Keratinocyte (primary cell): ENCODE results near the gene LGI4. TPM values are rescaled to one million over a fixed set of nuclear protein-coding genes. Genes with fewer than 3 reads are reported as not detected.

Experiments
- DNase-seq: peaks from one replicate; pipeline ENCODE4 v3.0.0-alpha.2; 2011; ENCODE audit warnings: low read depth, missing footprints, low spot score
- FAIRE-seq: peaks from 2 replicates; lab custom pipeline; 2011; peaks lifted over from hg19 to GRCh38; lab: Jason Lieb, UNC
- H2AFZ ChIP-seq: 2 replicates; pipeline ENCODE4 v1.6.0; 2012; ENCODE audit warnings: low read length, control low read depth, inconsistent platforms; ENCODE audit not compliant: control insufficient read depth
- H3K27ac ChIP-seq: 2 replicates; pipeline ENCODE4 v1.5.1; 2011; ENCODE audit warnings: low read length; ENCODE audit not compliant: control insufficient read depth, insufficient read depth
- H3K27me3 ChIP-seq: 3 replicates; pipeline ENCODE4 v1.6.0; 2011; ENCODE audit warnings: low read length; ENCODE audit not compliant: control insufficient read depth, insufficient read depth; ENCODE audit errors: extremely low read depth
- H3K36me3 ChIP-seq, 2 experiments: 2 replicates in 1 of 2; 3 replicates in 1 of 2; pipeline ENCODE4 v1.5.1; 2011; ENCODE audit warnings: low read length in 2 of 2, mild to moderate bottlenecking in 1 of 2; ENCODE audit not compliant: control insufficient read depth in 2 of 2, insufficient read depth in 2 of 2; ENCODE audit errors: extremely low read depth in 1 of 2
- H3K4me1 ChIP-seq: 3 replicates; pipeline ENCODE4 v1.5.1; 2011; ENCODE audit warnings: low read length; ENCODE audit not compliant: control insufficient read depth, insufficient read depth; ENCODE audit errors: extremely low read depth
- H3K4me2 ChIP-seq: 3 replicates; pipeline ENCODE4 v1.6.0; 2011; ENCODE audit warnings: low read depth, low read length; ENCODE audit not compliant: control insufficient read depth, insufficient read depth; ENCODE audit errors: extremely low read depth
- H3K4me3 ChIP-seq, 3 experiments: fragments of 200-600 bp in 1 of 3; sonication (generic) in 1 of 3; 2 replicates in 2 of 3; 3 replicates in 1 of 3; pipeline ENCODE4 v1.5.1; 2011 to 2016; ENCODE audit warnings: low read length in 3 of 3, mild to moderate bottlenecking in 3 of 3, control low read depth in 2 of 3, inconsistent platforms in 1 of 3, low read depth in 1 of 3, mixed read lengths in 1 of 3, mixed run types in 1 of 3, moderate library complexity in 1 of 3; ENCODE audit not compliant: control insufficient read depth in 2 of 3, insufficient read depth in 2 of 3; ENCODE audit errors: extremely low read depth in 1 of 3
- H3K79me2 ChIP-seq: 2 replicates; pipeline ENCODE4 v1.6.0; 2012; ENCODE audit warnings: low read length; ENCODE audit not compliant: control insufficient read depth, insufficient read depth
- H3K9ac ChIP-seq: 3 replicates; pipeline ENCODE4 v1.6.0; 2011; ENCODE audit warnings: low read length; ENCODE audit not compliant: control insufficient read depth, insufficient read depth; ENCODE audit errors: extremely low read depth
- H3K9me1 ChIP-seq: 3 replicates; pipeline ENCODE4 v1.6.0; 2011; ENCODE audit warnings: low read length; ENCODE audit not compliant: control insufficient read depth, insufficient read depth; ENCODE audit errors: extremely low read depth
- H3K9me3 ChIP-seq: 2 replicates; pipeline ENCODE4 v1.5.1; 2012; ENCODE audit warnings: low read depth, low read length; ENCODE audit not compliant: control insufficient read depth
- H4K20me1 ChIP-seq: 3 replicates; pipeline ENCODE4 v1.6.0; 2011; ENCODE audit warnings: low read length; ENCODE audit not compliant: control insufficient read depth, insufficient read depth; ENCODE audit errors: extremely low read depth
- EZH2 ChIP-seq: IDR thresholded peaks from one replicate; pipeline ENCODE4 v1.6.1; 2012; ENCODE audit warnings: inconsistent platforms, mild to moderate bottlenecking, low read length, moderate library complexity
- dilution Hi-C: fragments of 300-500 bp; cut with MboI; formaldehyde crosslinking; loops from one replicate; pipeline ENCODE4 v1.7.0; 2020; ENCODE audit warnings: low sequenced_read_pairs; ENCODE audit not compliant: extremely low pct_ligation_motif_present
- polyA plus RNA-seq, 5 experiments: library from polyadenylated mRNA; depleted of rRNA in 3 of 5; stranded (reverse) in 3 of 5; stranded (forward) in 1 of 5; unstranded in 1 of 5; fragments of >200 nt; gene quantifications; 1 replicate in 1 of 5; 2 replicates in 3 of 5; 3 replicates in 1 of 5; pipeline versions ENCODE4 v1.2.1 to v1.2.3, GENCODE V29; 2011 to 2012; ENCODE audit warnings: missing spikeins in 2 of 5, low read depth in 1 of 5, low replicate concordance in 1 of 5
- TF ChIP-seq, protein P1 (sequence below), 3 experiments: IDR thresholded peaks in 1 of 3; conservative IDR thresholded peaks in 1 of 3; optimal IDR thresholded peaks in 1 of 3; 2 replicates in 2 of 3; 3 replicates in 1 of 3; pipeline versions ENCODE3 to v1.5.1; 2011; ENCODE audit warnings: low read length in 3 of 3, mild to moderate bottlenecking in 3 of 3, moderate library complexity in 2 of 3, control low read depth in 1 of 3, inconsistent platforms in 1 of 3; ENCODE audit not compliant: insufficient read depth in 2 of 3; ENCODE audit errors: extremely low read depth in 1 of 3

LGI4 gene
- polyA plus RNA-seq, 1 donor (not counting 4 experiments of a cell fraction or from before 2014, with no cell fraction given), result 0.01 TPM

DNA sequence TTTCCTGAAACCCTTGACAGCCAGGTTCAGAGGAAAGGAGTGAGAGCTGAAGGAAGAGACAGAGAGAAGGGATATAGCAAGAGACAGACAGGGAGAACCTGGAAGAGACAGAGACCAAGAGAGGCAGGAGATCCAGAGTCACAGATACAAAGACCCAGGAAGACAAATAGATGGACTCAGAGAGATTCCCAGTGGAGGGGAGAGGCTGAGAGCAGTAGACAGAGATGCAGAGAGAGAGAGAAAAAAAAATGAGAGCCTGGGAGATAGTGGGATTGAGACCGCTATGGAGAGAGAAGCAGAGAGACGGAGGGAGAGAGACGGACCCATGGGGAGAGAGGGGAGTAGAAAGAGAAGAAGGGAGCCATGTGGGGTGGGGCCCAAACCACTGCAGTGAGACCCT lies 9.0 kb upstream of the LGI4 start:
- Histone ChIP-seq H3K27me3 (peaks cover 19% of the 10 kb centered on the region), H3K4me2 (no peak overlapping the region), H3K4me3 (no peak overlapping the region), H3K9me1 (no peaks in the 10 kb centered on the region), H3K9ac (no peak overlapping the region), H3K36me3 (no peaks in the 10 kb centered on the region), H3K9me3 (no peaks in the 10 kb centered on the region), H4K20me1 (no peaks in the 10 kb centered on the region), H3K27ac (no peak overlapping the region), H2AFZ (no peak overlapping the region), H3K4me1 (peaks cover 21% of the 10 kb centered on the region), H3K79me2 (no peaks in the 10 kb centered on the region)
- TF ChIP-seq EZH2, result no peak
- TF ChIP-seq, protein P1, sequence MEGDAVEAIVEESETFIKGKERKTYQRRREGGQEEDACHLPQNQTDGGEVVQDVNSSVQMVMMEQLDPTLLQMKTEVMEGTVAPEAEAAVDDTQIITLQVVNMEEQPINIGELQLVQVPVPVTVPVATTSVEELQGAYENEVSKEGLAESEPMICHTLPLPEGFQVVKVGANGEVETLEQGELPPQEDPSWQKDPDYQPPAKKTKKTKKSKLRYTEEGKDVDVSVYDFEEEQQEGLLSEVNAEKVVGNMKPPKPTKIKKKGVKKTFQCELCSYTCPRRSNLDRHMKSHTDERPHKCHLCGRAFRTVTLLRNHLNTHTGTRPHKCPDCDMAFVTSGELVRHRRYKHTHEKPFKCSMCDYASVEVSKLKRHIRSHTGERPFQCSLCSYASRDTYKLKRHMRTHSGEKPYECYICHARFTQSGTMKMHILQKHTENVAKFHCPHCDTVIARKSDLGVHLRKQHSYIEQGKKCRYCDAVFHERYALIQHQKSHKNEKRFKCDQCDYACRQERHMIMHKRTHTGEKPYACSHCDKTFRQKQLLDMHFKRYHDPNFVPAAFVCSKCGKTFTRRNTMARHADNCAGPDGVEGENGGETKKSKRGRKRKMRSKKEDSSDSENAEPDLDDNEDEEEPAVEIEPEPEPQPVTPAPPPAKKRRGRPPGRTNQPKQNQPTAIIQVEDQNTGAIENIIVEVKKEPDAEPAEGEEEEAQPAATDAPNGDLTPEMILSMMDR (optimal IDR thresholded peaks at IDR 0.05 in 1 of 3, IDR thresholded peaks at IDR 0.05 in 1 of 3, conservative IDR thresholded peaks at IDR 0.05 in 1 of 3; ENCODE audit: extremely low read depth in 1 of 3, insufficient read depth in 2 of 3, low read length in 3 of 3), result no peak
- FAIRE-seq (peak; percentile 17), DNase-seq (no peak)
- dilution Hi-C loops, result no loop called here

DNA sequence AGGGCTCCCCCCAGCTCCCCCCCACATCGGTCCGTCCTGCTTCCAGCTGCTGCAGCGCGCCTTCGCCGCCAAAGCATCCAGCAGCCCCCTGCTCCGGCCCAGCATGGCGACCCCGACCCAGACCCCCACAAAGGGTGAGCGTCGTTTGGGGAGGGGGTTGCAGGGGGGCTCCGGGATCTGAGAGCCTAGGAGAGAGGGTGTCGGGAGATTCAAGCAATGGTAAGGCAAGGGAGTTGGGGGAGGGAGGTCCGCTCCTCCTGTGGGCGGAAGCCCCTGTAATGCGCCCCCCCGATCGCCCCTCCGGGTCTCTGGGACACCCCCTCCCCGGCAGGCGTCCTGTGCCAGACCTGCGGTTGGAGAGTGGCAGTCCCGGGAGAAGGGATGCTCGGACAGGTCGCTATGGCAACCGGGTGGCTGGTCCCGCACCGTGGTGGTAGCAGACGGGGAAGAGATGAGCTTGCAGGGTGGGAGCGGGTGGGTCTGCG lies 8.4 kb upstream of the LGI4 start, which contains the start of gene FXYD7:
Gene FXYD7, plus strand, starts transcription at position 25 of the 485 bp plus-strand sequence. Its CDS starts 79 bp downstream, at position 104.
- Histone ChIP-seq H3K27me3 (peaks cover 19% of the 10 kb centered on the region), H2AFZ (no peak within 1 kb of the TSS), H3K9ac (no peak within 1 kb of the TSS), H3K4me2 (peak within 1 kb of the TSS; percentile 56), H3K9me3 (no peaks in the 10 kb centered on the region), H3K79me2 (no peaks in the 10 kb centered on the region), H4K20me1 (no peaks in the 10 kb centered on the region), H3K4me3 (no peak within 1 kb of the TSS), H3K36me3 (no peaks in the 10 kb centered on the region), H3K27ac (no peak within 1 kb of the TSS), H3K9me1 (no peaks in the 10 kb centered on the region), H3K4me1 (peaks cover 21% of the 10 kb centered on the region)
- DNase-seq (no peak), FAIRE-seq (no peak)
- no peak for TF ChIP-seq EZH2
- TF ChIP-seq, protein P1 (optimal IDR thresholded peaks at IDR 0.05 in 1 of 3, IDR thresholded peaks at IDR 0.05 in 1 of 3, conservative IDR thresholded peaks at IDR 0.05 in 1 of 3; ENCODE audit: extremely low read depth in 1 of 3, insufficient read depth in 2 of 3, low read length in 3 of 3), result no peak
- dilution Hi-C loops, result no loop called here
